ENCODE data around the gene ZFAND2B. TPM values are rescaled to one million over a fixed set of nuclear protein-coding genes. Genes with fewer than 3 reads are reported as not detected.
A peak's percentile ranks its signal among the peaks of the same experiment; 100 is the strongest.

ZFAND2B gene
- total and polyA plus RNA-seq, 2 donors from 2014 or later = 44.8 to 72.6 TPM

DNA sequence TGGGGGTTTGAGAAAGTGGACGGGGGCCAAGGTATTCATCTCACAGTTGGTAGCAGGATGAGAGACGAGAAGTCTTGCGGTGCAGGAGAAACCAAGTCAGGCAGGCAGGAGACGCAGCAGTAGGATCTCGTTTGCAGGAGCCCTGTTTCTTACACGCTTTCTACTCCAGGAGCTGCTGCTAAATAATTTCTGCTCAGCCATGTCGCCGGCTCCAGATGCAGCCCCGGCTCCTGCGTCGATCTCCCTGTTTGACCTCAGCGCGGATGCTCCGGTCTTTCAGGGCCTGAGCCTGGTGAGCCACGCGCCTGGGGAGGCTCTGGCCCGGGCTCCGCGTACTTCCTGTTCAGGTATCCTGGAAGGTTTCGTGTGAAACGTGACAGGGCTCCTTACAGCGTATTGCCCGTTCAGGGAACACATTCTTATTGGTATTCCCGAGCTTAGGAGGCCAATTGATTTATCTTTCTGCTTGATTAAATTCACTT, 23.5 kb downstream of the ZFAND2B start:
- peaks cover 0 to 17% (median 11%) of the 10 kb centered on the region in 3 donors for H3K4me1 ChIP-seq (ENCODE audit: control insufficient read depth in 2 of 3, insufficient read depth in 2 of 3, low read depth in 1 of 3, low read length in 3 of 3)
- H3K27me3 ChIP-seq (ENCODE audit: control insufficient read depth, insufficient read depth, low read length) = no peaks in the 10 kb centered on the region
- DNase-seq (peak; percentile 54 to 86 (median 63)), FAIRE-seq (no peak)
- no peaks in the 10 kb centered on the region for H3K9me3 ChIP-seq (ENCODE audit: control insufficient read depth in 2 of 3, insufficient read depth in 1 of 3, low read length in 3 of 3)
- intact Hi-C loops (cut with DNase I) = no loop called here
- H3K36me3 ChIP-seq (ENCODE audit: control insufficient read depth in 2 of 3, insufficient read depth in 3 of 3, low read length in 3 of 3) = peaks cover 16 to 46% (median 25%) of the 10 kb centered on the region in 3 donors
- peak overlapping the region; percentile 84 to 91 for H3K27ac ChIP-seq (ENCODE audit: low read depth in 2 of 2, low read length in 2 of 2)
- H3K4me3 ChIP-seq (ENCODE audit: low read length in 3 of 3) = peak overlapping the region; percentile 97 to 98 (median 97)
- TF ChIP-seq, protein P1, sequence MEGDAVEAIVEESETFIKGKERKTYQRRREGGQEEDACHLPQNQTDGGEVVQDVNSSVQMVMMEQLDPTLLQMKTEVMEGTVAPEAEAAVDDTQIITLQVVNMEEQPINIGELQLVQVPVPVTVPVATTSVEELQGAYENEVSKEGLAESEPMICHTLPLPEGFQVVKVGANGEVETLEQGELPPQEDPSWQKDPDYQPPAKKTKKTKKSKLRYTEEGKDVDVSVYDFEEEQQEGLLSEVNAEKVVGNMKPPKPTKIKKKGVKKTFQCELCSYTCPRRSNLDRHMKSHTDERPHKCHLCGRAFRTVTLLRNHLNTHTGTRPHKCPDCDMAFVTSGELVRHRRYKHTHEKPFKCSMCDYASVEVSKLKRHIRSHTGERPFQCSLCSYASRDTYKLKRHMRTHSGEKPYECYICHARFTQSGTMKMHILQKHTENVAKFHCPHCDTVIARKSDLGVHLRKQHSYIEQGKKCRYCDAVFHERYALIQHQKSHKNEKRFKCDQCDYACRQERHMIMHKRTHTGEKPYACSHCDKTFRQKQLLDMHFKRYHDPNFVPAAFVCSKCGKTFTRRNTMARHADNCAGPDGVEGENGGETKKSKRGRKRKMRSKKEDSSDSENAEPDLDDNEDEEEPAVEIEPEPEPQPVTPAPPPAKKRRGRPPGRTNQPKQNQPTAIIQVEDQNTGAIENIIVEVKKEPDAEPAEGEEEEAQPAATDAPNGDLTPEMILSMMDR (IDR thresholded peaks at IDR 0.05; ENCODE audit: borderline replicate concordance, extremely low read depth, insufficient read depth) = no peak
- H3K9ac ChIP-seq (ENCODE audit: low read length in 3 of 3) = peak overlapping the region; percentile 71 to 95 (median 88)

DNA sequence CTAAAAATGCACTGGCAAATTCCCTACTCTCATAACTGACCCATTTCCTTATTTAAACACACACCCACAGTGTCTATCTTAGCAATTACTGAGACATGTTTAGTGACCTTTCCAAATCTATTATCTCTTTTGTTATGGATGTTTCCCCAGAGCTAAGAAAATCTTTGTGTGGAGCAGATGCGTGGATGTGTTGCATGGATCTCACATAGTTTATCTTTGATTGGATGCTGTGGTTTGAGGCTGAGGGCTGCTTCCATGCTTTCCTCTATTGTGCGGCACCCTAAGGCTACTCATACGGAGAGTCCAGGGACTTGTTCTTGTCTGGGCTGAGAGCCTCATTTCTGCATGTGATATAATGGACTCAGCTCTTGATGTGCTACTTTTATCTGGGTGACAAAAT, 27.7 kb downstream of the ZFAND2B start:
- H3K9me3 ChIP-seq (ENCODE audit: control insufficient read depth in 2 of 3, insufficient read depth in 1 of 3, low read length in 3 of 3) = no peaks in the 10 kb centered on the region
- FAIRE-seq (no peak), DNase-seq (no peak)
- peaks cover 0 to 8% (median 0%) of the 10 kb centered on the region in 3 donors for H3K4me1 ChIP-seq (ENCODE audit: control insufficient read depth in 2 of 3, insufficient read depth in 2 of 3, low read depth in 1 of 3, low read length in 3 of 3)
- H3K36me3 ChIP-seq (ENCODE audit: control insufficient read depth in 2 of 3, insufficient read depth in 3 of 3, low read length in 3 of 3) = peaks cover 13 to 65% (median 37%) of the 10 kb centered on the region in 3 donors
- H3K27me3 ChIP-seq (ENCODE audit: control insufficient read depth, insufficient read depth, low read length) = no peaks in the 10 kb centered on the region
- TF ChIP-seq, protein P1 (IDR thresholded peaks at IDR 0.05; ENCODE audit: borderline replicate concordance, extremely low read depth, insufficient read depth) = no peak
- no peak overlapping the region for H3K9ac ChIP-seq (ENCODE audit: low read length in 3 of 3)
- intact Hi-C loops (cut with DNase I) = no loop called here
- H3K27ac ChIP-seq (ENCODE audit: low read depth in 2 of 2, low read length in 2 of 2) = no peak overlapping the region
- H3K4me3 ChIP-seq (ENCODE audit: low read length in 3 of 3) = no peak overlapping the region

DNA sequence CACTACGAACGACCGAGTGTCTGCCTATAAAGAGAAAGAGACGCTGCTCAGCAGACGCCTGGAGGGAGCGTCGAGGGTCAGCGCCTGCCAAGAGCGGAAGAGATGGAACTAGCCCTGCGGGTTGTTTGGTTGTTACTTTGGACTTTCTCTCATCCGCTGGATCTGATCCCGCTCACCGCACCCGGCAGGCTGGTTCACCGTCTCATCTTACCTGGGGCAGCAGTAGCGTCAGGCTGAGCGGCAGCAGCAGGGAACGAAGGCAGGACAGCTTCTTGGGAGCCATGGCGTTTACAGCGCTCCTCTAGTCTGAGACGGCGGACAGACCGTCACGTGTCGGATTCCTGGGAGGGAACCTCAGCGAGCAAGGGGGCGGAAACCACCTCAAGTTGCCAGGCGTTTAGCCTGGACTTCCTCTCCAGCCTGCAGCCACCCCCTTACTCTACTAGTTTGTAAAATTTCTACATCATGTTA, 36.7 kb downstream of the ZFAND2B start:
- Histone ChIP-seq H3K9me3 (ENCODE audit: control insufficient read depth in 2 of 3, insufficient read depth in 1 of 3, low read length in 3 of 3) (no peaks in the 10 kb centered on the region), H3K4me1 (ENCODE audit: control insufficient read depth in 2 of 3, insufficient read depth in 2 of 3, low read depth in 1 of 3, low read length in 3 of 3) (peaks cover 3 to 36% (median 24%) of the 10 kb centered on the region in 3 donors), H3K4me3 (ENCODE audit: low read length in 3 of 3) (peak overlapping the region; percentile 18 to 48 (median 37)), H3K36me3 (ENCODE audit: control insufficient read depth in 2 of 3, insufficient read depth in 3 of 3, low read length in 3 of 3) (peaks cover 0 to 14% (median 2%) of the 10 kb centered on the region in 3 donors), H3K27me3 (ENCODE audit: control insufficient read depth, insufficient read depth, low read length) (no peaks in the 10 kb centered on the region), H3K27ac (ENCODE audit: low read depth in 2 of 2, low read length in 2 of 2) (peak overlapping the region; percentile 13 to 38), H3K9ac (ENCODE audit: low read length in 3 of 3) (no peak overlapping the region)
- TF ChIP-seq, protein P1 (IDR thresholded peaks at IDR 0.05; ENCODE audit: borderline replicate concordance, extremely low read depth, insufficient read depth) = no peak
- no peak for FAIRE-seq
- DNase-seq = peak in 3 of 5 donors; percentile 31 to 64 (median 38)
- intact Hi-C loops (cut with DNase I) = no loop called here
